ENCODE data around the gene FAM124A. TPM values are rescaled to one million over a fixed set of nuclear protein-coding genes. Genes with fewer than 3 reads are reported as not detected.

FAM124A gene
- total RNA-seq, 1 experiment from 2014 or later, result 1.1 TPM

DNA sequence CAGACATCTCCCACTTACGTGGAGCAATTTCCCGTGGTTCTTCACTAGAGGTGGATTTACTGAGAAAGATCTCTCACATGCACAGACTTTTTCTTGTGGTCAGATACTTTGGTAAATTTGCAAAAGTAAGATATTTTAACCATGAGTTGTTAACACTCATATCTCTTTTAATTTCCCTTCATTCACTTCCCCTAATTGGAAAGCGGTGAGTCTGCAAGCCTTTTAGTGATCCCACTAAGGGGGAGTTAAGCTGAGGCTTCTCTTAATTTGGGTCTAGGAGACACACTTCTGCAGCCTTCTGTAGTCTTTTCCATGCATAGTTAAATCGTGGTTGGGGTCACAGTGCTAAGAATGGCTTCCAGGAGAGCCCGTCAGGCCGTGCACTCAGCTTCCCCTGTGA lies 86.6 kb downstream of the FAM124A start:
- Histone ChIP-seq H3K4me1 (ENCODE audit: control insufficient read depth, insufficient read depth, low read length) (no peaks in the 10 kb centered on the region), H3K27ac (ENCODE audit: low read length) (no peak overlapping the region), H3K4me3 (ENCODE audit: low read depth in 2 of 2, low read length in 2 of 2) (no peak overlapping the region), H3K27me3 (ENCODE audit: control insufficient read depth, insufficient read depth, low read length) (peaks cover 2% of the 10 kb centered on the region; the same call in 1 of the 2 replicates), H3K9me3 (ENCODE audit: control insufficient read depth, insufficient read depth, low read depth, low read length) (no peaks in the 10 kb centered on the region), H3K36me3 (ENCODE audit: control insufficient read depth, insufficient read depth, low read length) (no peaks in the 10 kb centered on the region)
- BruUV-seq (replicated peaks), result no TSS peak
- ChIA-PET POLR2A (no interaction called here), CTCF (no interaction called here)
- in situ Hi-C loops (cut with HindIII; ENCODE audit: low pct_unique_long_range_greater_than_20kb, low sequenced_read_pairs), result no loop called here
- DNase-seq (ENCODE audit: low read depth, low spot score) (no peak), ATAC-seq (no peak)
- no peak for TF ChIP-seq SIN3A (IDR thresholded peaks at IDR 0.05; ENCODE audit: borderline replicate concordance, insufficient read depth, low read depth, low read length)
- intact Hi-C loops (cut with micrococcal nuclease; ENCODE audit: unreplicated experiment), result no loop called here

DNA sequence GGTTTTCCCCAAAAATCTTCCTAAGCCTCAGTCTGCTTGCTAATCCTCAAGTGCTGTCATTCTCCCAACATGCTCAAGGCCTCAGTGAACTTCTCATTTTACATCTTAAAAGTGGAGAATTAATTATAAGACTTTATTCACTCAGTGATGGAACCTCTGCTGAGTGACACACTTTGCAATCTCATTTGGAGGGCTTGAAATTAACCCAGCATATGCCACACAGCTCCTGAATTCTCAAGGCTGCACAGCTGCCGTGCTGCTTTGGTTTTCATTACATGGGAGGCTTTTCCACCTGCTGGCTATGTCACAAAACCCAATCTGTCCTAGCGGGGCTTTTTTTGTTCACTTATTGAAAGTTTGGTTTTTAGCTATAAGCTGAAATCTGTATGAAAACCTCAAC lies 89.0 kb downstream of the FAM124A start:
- DNase-seq (ENCODE audit: low read depth, low spot score) (no peak), ATAC-seq (no peak)
- no peak overlapping the region for H3K4me3 ChIP-seq (ENCODE audit: low read depth in 2 of 2, low read length in 2 of 2)
- in situ Hi-C loops (cut with HindIII; ENCODE audit: low pct_unique_long_range_greater_than_20kb, low sequenced_read_pairs), result no loop called here
- peaks cover 2% of the 10 kb centered on the region; the same call in 1 of the 2 replicates for H3K27me3 ChIP-seq (ENCODE audit: control insufficient read depth, insufficient read depth, low read length)
- H3K36me3 ChIP-seq (ENCODE audit: control insufficient read depth, insufficient read depth, low read length), result no peaks in the 10 kb centered on the region
- BruUV-seq (replicated peaks), result no TSS peak
- POLR2A ChIA-PET, result no interaction called here
- CTCF ChIA-PET, result no interaction called here
- intact Hi-C loops (cut with micrococcal nuclease; ENCODE audit: unreplicated experiment), result no loop called here
- H3K27ac ChIP-seq (ENCODE audit: low read length), result no peak overlapping the region
- TF ChIP-seq POLR2AphosphoS5 (IDR thresholded peaks at IDR 0.05; ENCODE audit: low read depth, low read length) (no peak), TCF7L2 (IDR thresholded peaks at IDR 0.05; ENCODE audit: low read depth, low read length) (no peak), SIN3A (IDR thresholded peaks at IDR 0.05; ENCODE audit: borderline replicate concordance, insufficient read depth, low read depth, low read length) (no peak)
- TF ChIP-seq, protein P1, sequence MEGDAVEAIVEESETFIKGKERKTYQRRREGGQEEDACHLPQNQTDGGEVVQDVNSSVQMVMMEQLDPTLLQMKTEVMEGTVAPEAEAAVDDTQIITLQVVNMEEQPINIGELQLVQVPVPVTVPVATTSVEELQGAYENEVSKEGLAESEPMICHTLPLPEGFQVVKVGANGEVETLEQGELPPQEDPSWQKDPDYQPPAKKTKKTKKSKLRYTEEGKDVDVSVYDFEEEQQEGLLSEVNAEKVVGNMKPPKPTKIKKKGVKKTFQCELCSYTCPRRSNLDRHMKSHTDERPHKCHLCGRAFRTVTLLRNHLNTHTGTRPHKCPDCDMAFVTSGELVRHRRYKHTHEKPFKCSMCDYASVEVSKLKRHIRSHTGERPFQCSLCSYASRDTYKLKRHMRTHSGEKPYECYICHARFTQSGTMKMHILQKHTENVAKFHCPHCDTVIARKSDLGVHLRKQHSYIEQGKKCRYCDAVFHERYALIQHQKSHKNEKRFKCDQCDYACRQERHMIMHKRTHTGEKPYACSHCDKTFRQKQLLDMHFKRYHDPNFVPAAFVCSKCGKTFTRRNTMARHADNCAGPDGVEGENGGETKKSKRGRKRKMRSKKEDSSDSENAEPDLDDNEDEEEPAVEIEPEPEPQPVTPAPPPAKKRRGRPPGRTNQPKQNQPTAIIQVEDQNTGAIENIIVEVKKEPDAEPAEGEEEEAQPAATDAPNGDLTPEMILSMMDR (IDR thresholded peaks at IDR 0.05), result no peak
- TF ChIP-seq, protein P2, sequence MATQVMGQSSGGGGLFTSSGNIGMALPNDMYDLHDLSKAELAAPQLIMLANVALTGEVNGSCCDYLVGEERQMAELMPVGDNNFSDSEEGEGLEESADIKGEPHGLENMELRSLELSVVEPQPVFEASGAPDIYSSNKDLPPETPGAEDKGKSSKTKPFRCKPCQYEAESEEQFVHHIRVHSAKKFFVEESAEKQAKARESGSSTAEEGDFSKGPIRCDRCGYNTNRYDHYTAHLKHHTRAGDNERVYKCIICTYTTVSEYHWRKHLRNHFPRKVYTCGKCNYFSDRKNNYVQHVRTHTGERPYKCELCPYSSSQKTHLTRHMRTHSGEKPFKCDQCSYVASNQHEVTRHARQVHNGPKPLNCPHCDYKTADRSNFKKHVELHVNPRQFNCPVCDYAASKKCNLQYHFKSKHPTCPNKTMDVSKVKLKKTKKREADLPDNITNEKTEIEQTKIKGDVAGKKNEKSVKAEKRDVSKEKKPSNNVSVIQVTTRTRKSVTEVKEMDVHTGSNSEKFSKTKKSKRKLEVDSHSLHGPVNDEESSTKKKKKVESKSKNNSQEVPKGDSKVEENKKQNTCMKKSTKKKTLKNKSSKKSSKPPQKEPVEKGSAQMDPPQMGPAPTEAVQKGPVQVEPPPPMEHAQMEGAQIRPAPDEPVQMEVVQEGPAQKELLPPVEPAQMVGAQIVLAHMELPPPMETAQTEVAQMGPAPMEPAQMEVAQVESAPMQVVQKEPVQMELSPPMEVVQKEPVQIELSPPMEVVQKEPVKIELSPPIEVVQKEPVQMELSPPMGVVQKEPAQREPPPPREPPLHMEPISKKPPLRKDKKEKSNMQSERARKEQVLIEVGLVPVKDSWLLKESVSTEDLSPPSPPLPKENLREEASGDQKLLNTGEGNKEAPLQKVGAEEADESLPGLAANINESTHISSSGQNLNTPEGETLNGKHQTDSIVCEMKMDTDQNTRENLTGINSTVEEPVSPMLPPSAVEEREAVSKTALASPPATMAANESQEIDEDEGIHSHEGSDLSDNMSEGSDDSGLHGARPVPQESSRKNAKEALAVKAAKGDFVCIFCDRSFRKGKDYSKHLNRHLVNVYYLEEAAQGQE (IDR thresholded peaks at IDR 0.05; ENCODE audit: insufficient read depth in 1 of 2, low read depth in 2 of 2, low read length in 1 of 2), result no peak
- no peaks in the 10 kb centered on the region for H3K4me1 ChIP-seq (ENCODE audit: control insufficient read depth, insufficient read depth, low read length)
- no peaks in the 10 kb centered on the region for H3K9me3 ChIP-seq (ENCODE audit: control insufficient read depth, insufficient read depth, low read depth, low read length)

DNA sequence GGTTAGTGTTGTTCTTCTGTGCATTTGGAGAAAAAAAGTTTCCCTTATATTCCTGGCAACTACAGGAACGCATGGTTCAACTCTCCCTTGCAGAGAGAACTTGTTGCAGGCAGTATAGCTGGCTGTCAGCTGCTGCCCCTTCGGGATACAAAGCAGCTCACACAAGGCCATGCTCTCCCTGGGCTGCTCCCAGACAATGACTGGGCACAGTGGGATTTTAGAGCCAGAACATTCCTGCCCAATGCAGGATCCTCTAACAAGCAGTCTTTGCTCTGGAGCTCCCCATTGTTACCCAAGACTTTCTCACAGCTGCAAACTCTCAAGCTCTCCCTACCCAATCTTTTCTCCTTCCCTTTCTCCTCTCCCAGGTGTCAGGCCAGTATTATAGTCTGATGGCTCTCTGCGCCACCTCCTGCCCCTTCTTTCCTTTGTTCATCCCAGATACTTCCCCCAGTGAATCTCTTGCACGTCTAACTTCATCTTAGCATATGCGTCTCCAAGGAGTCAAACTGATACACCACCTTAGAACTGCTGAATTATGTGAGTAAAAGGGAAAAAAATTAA lies 89.8 kb downstream of the FAM124A start:
- DNase-seq (ENCODE audit: low read depth, low spot score) (no peak), ATAC-seq (no peak)
- intact Hi-C loops (cut with micrococcal nuclease; ENCODE audit: unreplicated experiment), result no loop called here
- BruUV-seq (replicated peaks), result no TSS peak
- POLR2A ChIA-PET, result no interaction called here
- Histone ChIP-seq H3K4me3 (ENCODE audit: low read depth in 2 of 2, low read length in 2 of 2) (no peak overlapping the region), H3K36me3 (ENCODE audit: control insufficient read depth, insufficient read depth, low read length) (no peaks in the 10 kb centered on the region), H3K27ac (ENCODE audit: low read length) (no peak overlapping the region), H3K27me3 (ENCODE audit: control insufficient read depth, insufficient read depth, low read length) (peaks cover 2% of the 10 kb centered on the region; the same call in 1 of the 2 replicates), H3K9me3 (ENCODE audit: control insufficient read depth, insufficient read depth, low read depth, low read length) (no peaks in the 10 kb centered on the region), H3K4me1 (ENCODE audit: control insufficient read depth, insufficient read depth, low read length) (no peaks in the 10 kb centered on the region)
- TF ChIP-seq POLR2AphosphoS5 (IDR thresholded peaks at IDR 0.05; ENCODE audit: low read depth, low read length) (no peak), TCF7L2 (IDR thresholded peaks at IDR 0.05; ENCODE audit: low read depth, low read length) (no peak), SIN3A (IDR thresholded peaks at IDR 0.05; ENCODE audit: borderline replicate concordance, insufficient read depth, low read depth, low read length) (no peak)
- TF ChIP-seq, protein P1 (IDR thresholded peaks at IDR 0.05), result no peak
- TF ChIP-seq, protein P2 (IDR thresholded peaks at IDR 0.05; ENCODE audit: insufficient read depth in 1 of 2, low read depth in 2 of 2, low read length in 1 of 2), result no peak
- CTCF ChIA-PET, result interaction anchor here (0.6 to 1.0 kb wide), 2 partner anchors 125 to 186 kb away, joined by 3 to 5 read pairs; no protein-coding TSS in a partner anchor
- in situ Hi-C loops (cut with HindIII; ENCODE audit: low pct_unique_long_range_greater_than_20kb, low sequenced_read_pairs), result no loop called here

Data from Panc1 (cell line).